OCI-LY3 (cell line): Measurements from ENCODE around the gene FZR1.
A peak's percentile ranks its signal among the peaks of the same experiment; 100 is the strongest.
"Not testable (repeated sequence)": the region's sequence is repeated elsewhere in the genome, so short reads cannot be mapped to it uniquely, and the experiment has no call there.

ENCODE experiments used
- H2AFZ ChIP-seq: fragments of 200-600, 300-600 bp; shearing (Covaris generic); 2 replicates; pipeline ENCODE4 v1.6.0; 2014; ENCODE audit warnings: antibody characterized with exemption, low read depth, low read length
- H3K27ac ChIP-seq: fragments of 200-600, 300-600 bp; sonication (generic); 2 replicates; pipeline ENCODE4 v1.5.1; 2014; ENCODE audit warnings: mild to moderate bottlenecking, low read length, moderate library complexity, mixed read lengths
- H3K27me3 ChIP-seq: fragments of 200-600, 300-600 bp; sonication (generic); 2 replicates; pipeline ENCODE4 v1.6.1; 2014; ENCODE audit warnings: low read depth, low read length, mixed read lengths
- H3K36me3 ChIP-seq: fragments of 200-600, 300-600 bp; sonication (generic); replicated peaks from 2 replicates; pipeline ENCODE3; 2014; ENCODE audit warnings: low read depth, low read length, mixed read lengths
- H3K4me1 ChIP-seq: fragments of 300-600, 200-600 bp; sonication (generic); 2 replicates; pipeline ENCODE4 v1.6.1; 2014; ENCODE audit warnings: low read length, mixed read lengths
- H3K4me2 ChIP-seq: fragments of 200-600, 300-600 bp; sonication (generic); 2 replicates; pipeline ENCODE4 v1.6.1; 2014; ENCODE audit warnings: low read length, mixed read lengths
- H3K4me3 ChIP-seq: fragments of 300-600, 200-600 bp; sonication (generic); 2 replicates; pipeline ENCODE4 v1.5.1; 2014; ENCODE audit warnings: antibody characterized with exemption, mild to moderate bottlenecking, low read length, moderate library complexity
- H3K79me2 ChIP-seq: fragments of 300-600, 200-600 bp; shearing (Covaris generic); 2 replicates; pipeline ENCODE4 v1.6.1; 2014; ENCODE audit warnings: mild to moderate bottlenecking, low read length, mixed read lengths
- H3K9ac ChIP-seq: fragments of 300-600, 200-600 bp; shearing (Covaris generic); 2 replicates; pipeline ENCODE4 v1.6.0; 2014; ENCODE audit warnings: mild to moderate bottlenecking, low read length, moderate library complexity
- H3K9me3 ChIP-seq: fragments of 200-600, 300-600 bp; shearing (Covaris generic); 2 replicates; pipeline ENCODE4 v1.6.1; 2014; ENCODE audit warnings: low read length, mixed read lengths; ENCODE audit not compliant: insufficient read depth
- H4K20me1 ChIP-seq: fragments of 200-600, 300-600 bp; sonication (generic); 2 replicates; pipeline ENCODE4 v1.6.1; 2016; ENCODE audit warnings: low read length, mixed read lengths; ENCODE audit not compliant: insufficient read depth
- CTCF ChIP-seq: fragments of 200-600, 300-600 bp; sonication (generic); IDR thresholded peaks from 2 replicates; pipeline ENCODE4 v1.5.1; 2014; ENCODE audit warnings: antibody characterized with exemption, low read length, low read depth
- EZH2phosphoT487 ChIP-seq: fragments of 200-600 bp; shearing (Covaris generic); IDR thresholded peaks from 2 replicates; pipeline ENCODE4 v1.6.1; 2018; ENCODE audit warnings: antibody characterized with exemption, mixed run types, low read depth

FZR1 gene

DNA sequence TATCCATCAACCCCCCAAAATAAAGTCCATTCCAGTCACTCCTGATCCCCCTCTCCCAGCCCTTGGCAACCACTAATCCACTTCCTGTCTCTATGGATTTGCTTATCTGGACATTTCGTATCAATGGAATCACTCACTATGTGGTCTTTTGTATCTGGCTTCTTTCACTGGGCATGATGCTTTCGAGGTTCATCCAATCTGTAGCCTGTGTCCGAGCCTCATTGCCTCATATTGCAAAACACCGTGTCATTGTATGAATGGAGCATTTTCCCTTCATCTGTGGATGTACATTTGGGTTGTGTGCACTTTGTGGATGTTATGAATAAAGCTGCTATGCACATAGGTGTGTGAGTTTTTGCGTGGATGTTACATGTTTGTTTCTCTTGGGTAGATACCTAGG lies 1.4 kb upstream of the FZR1 start:
- peak overlapping the region; percentile 79 for H3K4me3 ChIP-seq
- no peak overlapping the region for H2AFZ ChIP-seq
- peak overlapping the region; percentile 85 for H3K4me2 ChIP-seq
- H3K27ac ChIP-seq: no peak overlapping the region
- H3K9me3 ChIP-seq: no peaks in the 10 kb centered on the region
- H4K20me1 ChIP-seq: peaks cover 14% of the 10 kb centered on the region; the same call in 1 of the 2 replicates
- peaks cover 15% of the 10 kb centered on the region for H3K36me3 ChIP-seq
- H3K79me2 ChIP-seq: peaks cover 43% of the 10 kb centered on the region
- peaks cover 19% of the 10 kb centered on the region for H3K4me1 ChIP-seq
- H3K9ac ChIP-seq: peak overlapping the region; percentile 83
- H3K27me3 ChIP-seq: no peaks in the 10 kb centered on the region
- TF ChIP-seq CTCF (no peak), EZH2phosphoT487 (no peak)

DNA sequence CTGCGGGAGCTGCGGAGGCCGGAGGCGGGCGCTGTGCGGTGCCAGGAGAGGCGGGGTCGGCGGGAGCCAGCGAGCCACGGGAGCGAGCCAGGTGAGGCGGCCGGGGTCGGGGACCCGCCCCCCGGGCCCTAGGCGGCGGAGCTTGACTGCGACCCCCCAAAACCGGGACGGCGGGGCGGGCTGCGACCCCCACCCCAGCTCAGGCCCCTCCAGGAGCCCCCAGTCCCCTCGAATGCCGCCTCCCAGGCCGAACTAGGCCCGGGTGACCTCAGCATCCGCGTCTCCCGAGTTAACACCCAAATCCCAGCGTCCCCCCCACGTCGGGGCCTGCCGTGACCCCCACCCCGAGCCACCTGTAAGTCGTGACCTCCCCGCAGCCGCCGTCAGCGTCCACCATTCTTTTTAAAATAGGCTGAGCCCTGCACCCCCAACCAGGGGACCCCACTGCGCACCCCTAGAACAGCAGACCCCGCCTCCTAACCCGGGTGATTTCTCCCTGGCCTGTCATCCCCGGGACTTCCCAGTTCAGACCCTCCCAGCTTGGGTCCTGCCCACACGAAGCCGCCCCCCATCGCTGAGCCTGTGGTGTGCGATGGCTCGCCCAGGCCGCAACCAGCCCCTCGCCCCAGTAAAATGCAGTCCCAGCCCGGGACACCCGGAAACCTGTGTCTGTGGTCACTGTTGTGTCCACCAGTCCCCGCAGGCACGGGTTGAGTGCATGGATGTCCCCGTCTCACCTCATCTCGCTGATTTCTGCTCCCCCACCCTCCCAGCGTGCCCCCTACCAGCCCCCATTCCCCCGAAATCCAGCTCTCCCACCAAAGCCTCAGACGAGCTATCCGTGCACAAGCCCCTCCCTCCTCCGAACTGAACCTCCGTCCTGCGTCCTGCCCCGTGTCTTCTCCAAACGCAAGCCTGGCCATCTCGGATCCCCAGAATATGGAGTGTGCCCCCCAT lies 551 bp downstream of the FZR1 start:
- H3K36me3 ChIP-seq: peaks cover 24% of the 10 kb centered on the region
- no peak for TF ChIP-seq CTCF
- no peak for TF ChIP-seq EZH2phosphoT487
- H3K4me3 ChIP-seq: peak overlapping the region; percentile 85
- no peaks in the 10 kb centered on the region for H3K27me3 ChIP-seq
- peaks cover 14% of the 10 kb centered on the region for H3K4me1 ChIP-seq
- H4K20me1 ChIP-seq: peaks cover 31% of the 10 kb centered on the region
- peak overlapping the region; percentile 84 for H3K9ac ChIP-seq
- H3K9me3 ChIP-seq: no peaks in the 10 kb centered on the region
- H3K27ac ChIP-seq: peak overlapping the region; percentile 43
- H3K4me2 ChIP-seq: peak overlapping the region; percentile 93
- H3K79me2 ChIP-seq: peaks cover 55% of the 10 kb centered on the region
- no peak overlapping the region for H2AFZ ChIP-seq

GRCh38 chr19:3507371-3508120 lies 1.4 kb downstream of the FZR1 start:
- Histone ChIP-seq H3K36me3 (peaks cover 27% of the 10 kb centered on the region), H3K4me1 (peaks cover 14% of the 10 kb centered on the region), H3K27ac (no peak overlapping the region), H3K79me2 (peaks cover 64% of the 10 kb centered on the region), H3K4me2 (peak overlapping the region; percentile 93), H3K9ac (peak overlapping the region; percentile 84), H3K9me3 (no peaks in the 10 kb centered on the region), H3K4me3 (peak overlapping the region; percentile 85), H4K20me1 (peaks cover 40% of the 10 kb centered on the region), H3K27me3 (no peaks in the 10 kb centered on the region), H2AFZ (no peak overlapping the region)
- TF ChIP-seq EZH2phosphoT487 (no peak), CTCF (no peak)

DNA sequence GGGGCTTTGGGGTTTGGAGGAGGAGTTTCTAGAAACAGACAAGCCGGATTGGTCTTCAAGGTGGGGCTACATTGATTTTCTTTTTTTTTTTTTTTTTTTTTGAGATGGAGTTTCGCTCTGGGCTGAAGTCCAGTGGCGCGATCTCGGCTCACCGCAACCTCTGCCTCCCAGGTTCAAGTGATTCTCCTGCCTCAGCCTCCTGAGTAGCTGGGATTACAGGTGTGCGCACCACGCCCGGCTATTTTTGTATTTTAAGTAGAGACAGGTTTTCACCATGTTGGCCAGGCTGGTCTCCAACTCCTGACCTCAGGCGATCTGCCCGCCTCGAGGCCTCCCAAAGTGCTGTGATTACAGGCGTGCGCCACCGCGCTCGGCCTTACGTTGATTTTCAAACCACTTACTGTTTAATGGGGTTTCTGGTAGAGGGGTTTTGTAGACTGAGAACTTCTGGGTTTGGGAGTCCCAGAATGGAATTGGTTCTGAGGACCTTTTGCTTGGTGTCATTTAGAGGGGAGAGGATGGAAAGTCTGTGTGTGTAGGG lies 2.1 kb downstream of the FZR1 start:
- not testable (repeated sequence) for H3K9ac ChIP-seq, H3K4me3 ChIP-seq, H2AFZ ChIP-seq, H3K27me3 ChIP-seq, H3K27ac ChIP-seq, H3K9me3 ChIP-seq, H3K4me2 ChIP-seq
- Histone ChIP-seq H3K36me3 (peaks cover 27% of the 10 kb centered on the region), H3K79me2 (peaks cover 70% of the 10 kb centered on the region), H4K20me1 (peaks cover 46% of the 10 kb centered on the region), H3K4me1 (peaks cover 14% of the 10 kb centered on the region)
